SK-N-SH treated with all-trans-retinoic acid at 6 μM for 48 hours (cell line): ENCODE measurements around the gene UBASH3A.

ENCODE experiments used
- ATAC-seq: fragments of 200-7000 bp; cut with Tn5 transposase; 3 replicates; pipeline ENCODE4 v1.9.1; 2020; ENCODE audit warnings: mild to moderate bottlenecking, moderate library complexity
- ARNTL ChIP-seq: fragments of 450-650 bp; formaldehyde crosslinking; IDR thresholded peaks from 2 replicates; pipeline ENCODE4 v1.5.0; 2020; ENCODE audit warnings: low read depth, mild to moderate bottlenecking, moderate library complexity, borderline replicate concordance
- BACH2 ChIP-seq: fragments of 250-450 bp; sonication (Bioruptor Pico); IDR thresholded peaks from 2 replicates; pipeline ENCODE4 v1.9.0; 2021; ENCODE audit warnings: mild to moderate bottlenecking, borderline replicate concordance
- CREB5 ChIP-seq: fragments of 250-450 bp; sonication (Bioruptor Pico); IDR thresholded peaks from 2 replicates; pipeline ENCODE4 v1.5.1; 2020; ENCODE audit warnings: low read depth, mild to moderate bottlenecking, moderate library complexity
- CSDC2 ChIP-seq: fragments of 250-450 bp; sonication (Bioruptor Pico); IDR thresholded peaks from 2 replicates; pipeline ENCODE4 v1.5.0; 2020; ENCODE audit warnings: mild to moderate bottlenecking, moderate library complexity
- CSRNP3 ChIP-seq: fragments of 250-450 bp; sonication (Bioruptor Pico); IDR thresholded peaks from 2 replicates; pipeline ENCODE4 v1.5.1; 2021; ENCODE audit warnings: mild to moderate bottlenecking, moderate library complexity
- GLIS3 ChIP-seq: fragments of 250-450 bp; sonication (Bioruptor Pico); IDR thresholded peaks from 2 replicates; pipeline ENCODE4 v1.5.0; 2020; ENCODE audit warnings: mild to moderate bottlenecking, moderate library complexity
- ISL1 ChIP-seq: fragments of 250-450 bp; sonication (Bioruptor Pico); IDR thresholded peaks from 2 replicates; pipeline ENCODE4 v2.1.2; 2022; ENCODE audit warnings: mild to moderate bottlenecking, moderate library complexity
- OSR1 ChIP-seq: fragments of 250-450 bp; sonication (Bioruptor Pico); IDR thresholded peaks from 2 replicates; pipeline ENCODE4 v1.8.0; 2022; ENCODE audit warnings: moderate library complexity, mild to moderate bottlenecking, inconsistent platforms
- PATZ1 ChIP-seq: fragments of 250-450 bp; sonication (Bioruptor Pico); IDR thresholded peaks from 2 replicates; pipeline ENCODE4 v1.8.0; 2020; ENCODE audit warnings: mild to moderate bottlenecking, moderate library complexity, borderline replicate concordance
- PPARA ChIP-seq: fragments of 250-450 bp; sonication (Bioruptor Pico); IDR thresholded peaks from 2 replicates; pipeline ENCODE4 v1.5.0; 2020; ENCODE audit warnings: mild to moderate bottlenecking, borderline replicate concordance
- RARB ChIP-seq: fragments of 250-450 bp; sonication (Bioruptor Pico); IDR thresholded peaks from 2 replicates; pipeline ENCODE4 v1.8.0; 2021; ENCODE audit warnings: mild to moderate bottlenecking, moderate library complexity
- SNAI2 ChIP-seq: fragments of 250-450 bp; sonication (Bioruptor Pico); IDR thresholded peaks from 2 replicates; pipeline ENCODE4 v1.5.0; 2020; ENCODE audit warnings: mild to moderate bottlenecking, moderate library complexity
- TCF4 ChIP-seq: fragments of 250-450 bp; sonication (Bioruptor Pico); IDR thresholded peaks from 2 replicates; pipeline ENCODE4 v1.8.0; 2021; ENCODE audit warnings: mild to moderate bottlenecking, moderate library complexity, borderline replicate concordance
- TOX ChIP-seq: fragments of 250-450 bp; sonication (Bioruptor Pico); IDR thresholded peaks from 2 replicates; pipeline ENCODE4 v1.8.0; 2021; ENCODE audit warnings: mild to moderate bottlenecking, moderate library complexity, borderline replicate concordance
- TSHZ2 ChIP-seq: fragments of 250-450 bp; sonication (Bioruptor Pico); IDR thresholded peaks from 2 replicates; pipeline ENCODE4 v1.5.0; 2020; ENCODE audit warnings: mild to moderate bottlenecking, moderate library complexity
- ZC3H10 ChIP-seq: fragments of 250-450 bp; sonication (Bioruptor Pico); IDR thresholded peaks from 2 replicates; pipeline ENCODE4 v1.5.1; 2021; ENCODE audit warnings: mild to moderate bottlenecking, moderate library complexity
- ZFP3 ChIP-seq: fragments of 250-450 bp; sonication (Bioruptor Pico); IDR thresholded peaks from 2 replicates; pipeline ENCODE4 v1.5.0; 2020; ENCODE audit warnings: mild to moderate bottlenecking, moderate library complexity
- ZFP30 ChIP-seq: fragments of 450-650 bp; formaldehyde crosslinking; IDR thresholded peaks from 2 replicates; pipeline ENCODE4 v1.5.0; 2022; ENCODE audit warnings: mild to moderate bottlenecking, moderate library complexity
- ZNF565 ChIP-seq: fragments of 450-650 bp; formaldehyde crosslinking; conservative IDR thresholded peaks from 2 replicates; pipeline ENCODE4 v1.5.0; 2020; ENCODE audit warnings: low read depth, mild to moderate bottlenecking, moderate library complexity
- ZNF8 ChIP-seq: fragments of 450-650 bp; formaldehyde crosslinking; IDR thresholded peaks from 2 replicates; pipeline ENCODE4 v1.5.0; 2020; ENCODE audit warnings: mild to moderate bottlenecking, moderate library complexity

The UBASH3A gene

GRCh38 chr21:42476388-42477331 is 73.0 kb downstream of the UBASH3A start:
- TF ChIP-seq PPARA (CRISPR knock-in tag) (no peak), RARB (CRISPR knock-in tag) (no peak), ZNF565 (no peak), TSHZ2 (CRISPR knock-in tag) (no peak), ZFP3 (CRISPR knock-in tag) (no peak), SNAI2 (CRISPR knock-in tag) (no peak), ISL1 (CRISPR knock-in tag) (no peak), ARNTL (no peak), ZFP30 (no peak), GLIS3 (CRISPR knock-in tag) (no peak), CSRNP3 (no peak), PATZ1 (CRISPR knock-in tag) (no peak), TOX (no peak), TCF4 (CRISPR knock-in tag) (no peak)
- no peak for ATAC-seq

- TF ChIP-seq ZFP3 (CRISPR knock-in tag), result no peak
- ATAC-seq, result no peak
Observed at GRCh38 chr21:42478504-42478903, 74.8 kb downstream of the UBASH3A start.

- ATAC-seq, result no peak
- no peak for TF ChIP-seq ZFP30
- TF ChIP-seq GLIS3 (CRISPR knock-in tag), result no peak
- no peak for TF ChIP-seq ZNF565
- no peak for TF ChIP-seq ZFP3 (CRISPR knock-in tag)
Observed at GRCh38 chr21:42479582-42479981, 75.9 kb downstream of the UBASH3A start.

GRCh38 chr21:42480736-42481135 is 77.0 kb downstream of the UBASH3A start:
- ATAC-seq, result no peak
- TF ChIP-seq OSR1 (no peak), ARNTL (no peak), ZNF565 (no peak), CSDC2 (CRISPR knock-in tag) (no peak), ZNF8 (CRISPR knock-in tag) (no peak)

GRCh38 chr21:42481169-42481568 is 77.5 kb downstream of the UBASH3A start:
- no peak for TF ChIP-seq ZFP30
- no peak for TF ChIP-seq GLIS3 (CRISPR knock-in tag)
- TF ChIP-seq RARB (CRISPR knock-in tag), result no peak
- no peak for TF ChIP-seq TOX
- TF ChIP-seq, all 23 proteins: peak for 0
- no peak for ATAC-seq

- TF ChIP-seq BACH2 (CRISPR knock-in tag) (no peak), ZFP30 (no peak), RARB (CRISPR knock-in tag) (no peak), ZC3H10 (CRISPR knock-in tag) (no peak), ZNF565 (no peak), GLIS3 (CRISPR knock-in tag) (no peak), CREB5 (CRISPR knock-in tag) (no peak), TSHZ2 (CRISPR knock-in tag) (no peak), CSRNP3 (no peak)
- ATAC-seq, result no peak
Observed at GRCh38 chr21:42484966-42485365, 81.3 kb downstream of the UBASH3A start.
